GM12878 (cell line): Measurements from ENCODE around the gene ATF2. TPM values are rescaled to one million over a fixed set of nuclear protein-coding genes. Genes with fewer than 3 reads are reported as not detected.
A peak's percentile ranks its signal among the peaks of the same experiment; 100 is the strongest.

Experiments used
- ATAC-seq: fragments of 200-7000 bp; cut with Tn5 transposase; 3 replicates; pipeline ENCODE4 v1.9.1; 2020; ENCODE audit warnings: mild to moderate bottlenecking, moderate library complexity
- BruUV-seq: library from RNA; stranded (reverse); fragments of 400-500 nt; replicated peaks from 2 replicates; lab custom pipeline; 2021; lab: Mats Ljungman, UMichigan
- CTCF ChIA-PET: fragments of 300-600 bp; sonication (Branson Sonifier 250); formaldehyde crosslinking; extraction: SDS; loops from one replicate; lab custom pipeline; 2021; ENCODE audit warnings: inconsistent platforms; lab: Yijun Ruan, JAX
- POLR2A ChIA-PET: fragments of 350-600 bp; formaldehyde crosslinking; extraction: SDS; loops from one replicate; lab custom pipeline; 2021; ENCODE audit warnings: inconsistent platforms; lab: Charles Lee
- RAD21 ChIA-PET: fragments of 300-600 bp; sonication (Branson Sonifier 250); formaldehyde crosslinking; loops from one replicate; lab custom pipeline; 2023; ENCODE audit warnings: antibody characterized with exemption; ENCODE audit not compliant: unreplicated experiment; lab: Charles Lee
- SMC1A ChIA-PET: fragments of 300-600 bp; sonication (Branson Sonifier 250); formaldehyde crosslinking; loops from one replicate; lab custom pipeline; 2023; ENCODE audit not compliant: unreplicated experiment, uncharacterized antibody; lab: Charles Lee
- DNase-seq: peaks from one replicate; pipeline ENCODE4 v3.0.0-alpha.2; 2011; ENCODE audit warnings: low read depth, low spot score
- FAIRE-seq: peaks from 3 replicates; lab custom pipeline; 2011; peaks lifted over from hg19 to GRCh38; lab: Jason Lieb, UNC
- H2AFZ ChIP-seq: 2 replicates; pipeline ENCODE4 v1.6.0; 2011; ENCODE audit warnings: low read depth, low read length, control low read depth; ENCODE audit not compliant: control insufficient read depth
- H3K27ac ChIP-seq: 2 replicates; pipeline ENCODE4 v1.5.1; 2011; ENCODE audit warnings: control low read depth; ENCODE audit not compliant: control insufficient read depth, insufficient read depth
- H3K27me3 ChIP-seq, 2 experiments: replicated peaks in 1 of 2; 2 replicates each; pipeline versions ENCODE4 v1.6.0 to v1.6.1; 2011; ENCODE audit warnings: low read length in 1 of 2; ENCODE audit not compliant: control insufficient read depth in 2 of 2, insufficient read depth in 2 of 2
- H3K36me3 ChIP-seq, 2 experiments: 2 replicates each; pipeline ENCODE4 v1.5.1; 2011; ENCODE audit warnings: low read length in 1 of 2; ENCODE audit not compliant: control insufficient read depth in 2 of 2, insufficient read depth in 2 of 2
- H3K4me1 ChIP-seq: 2 replicates; pipeline ENCODE4 v1.6.1; 2011; ENCODE audit warnings: mild to moderate bottlenecking, low read length, moderate library complexity, mixed read lengths; ENCODE audit not compliant: control insufficient read depth, insufficient read depth
- H3K4me2 ChIP-seq: 2 replicates; pipeline ENCODE4 v1.6.0; 2011; ENCODE audit warnings: control low read depth; ENCODE audit not compliant: control insufficient read depth, insufficient read depth
- H3K4me3 ChIP-seq: fragments of 200-600 bp; sonication (generic); 2 replicates; pipeline ENCODE4 v1.5.1; 2016
- H3K79me2 ChIP-seq: 2 replicates; pipeline ENCODE4 v1.6.0; 2011; ENCODE audit warnings: low read length; ENCODE audit not compliant: control insufficient read depth, insufficient read depth
- H3K9ac ChIP-seq: 2 replicates; pipeline ENCODE4 v1.8.0; 2011; ENCODE audit warnings: low read length, control low read depth, mixed read lengths; ENCODE audit not compliant: control insufficient read depth, insufficient read depth
- H3K9me3 ChIP-seq: replicated peaks from 3 replicates; pipeline ENCODE4 v1.5.1; 2011; ENCODE audit warnings: mild to moderate bottlenecking, low read length; ENCODE audit not compliant: control insufficient read depth, insufficient read depth
- H4K20me1 ChIP-seq: 2 replicates; pipeline ENCODE4 v1.6.0; 2011; ENCODE audit not compliant: control insufficient read depth, insufficient read depth
- BHLHE40 ChIP-seq, 2 experiments: fragments of 450-650 bp in 1 of 2; IDR thresholded peaks; 2 replicates each; pipeline ENCODE4 v1.6.1; 2011 to 2017; ENCODE audit warnings: low read depth in 2 of 2, borderline replicate concordance in 1 of 2, improper control_type of control experiment in 1 of 2, low read length in 1 of 2, mild to moderate bottlenecking in 1 of 2
- EGR1 ChIP-seq, 2 experiments: IDR thresholded peaks; 1 replicate in 1 of 2; 2 replicates in 1 of 2; pipeline ENCODE4 v1.6.1; 2011 to 2012; ENCODE audit warnings: low read depth in 2 of 2, low read length in 2 of 2, borderline replicate concordance in 1 of 2, mild to moderate bottlenecking in 1 of 2, moderate library complexity in 1 of 2
- HCFC1 ChIP-seq: fragments of 150-350 bp; IDR thresholded peaks from 2 replicates; pipeline ENCODE4 v1.6.1; 2014; ENCODE audit warnings: low read length
- IRF4 ChIP-seq: IDR thresholded peaks from 2 replicates; pipeline ENCODE4 v1.6.1; 2011; ENCODE audit warnings: low read depth, low read length
- JUND ChIP-seq: IDR thresholded peaks from 2 replicates; pipeline ENCODE4 v1.6.1; 2012; ENCODE audit warnings: low read depth, mild to moderate bottlenecking, low read length, improper control_type of control experiment, moderate library complexity
- NFIC ChIP-seq: IDR thresholded peaks from 2 replicates; pipeline ENCODE4 v1.6.1; 2012; ENCODE audit warnings: low read depth, mild to moderate bottlenecking, inconsistent platforms, low read length, moderate library complexity
- NFXL1 ChIP-seq: fragments of 450-650 bp; IDR thresholded peaks from 2 replicates; pipeline ENCODE4 v1.6.1; 2017; ENCODE audit warnings: antibody characterized with exemption, mild to moderate bottlenecking, borderline replicate concordance
- NKRF ChIP-seq: fragments of 450-650 bp; conservative IDR thresholded peaks from 2 replicates; pipeline ENCODE4 v1.6.1; 2017; ENCODE audit warnings: mild to moderate bottlenecking, moderate library complexity
- PBX3 ChIP-seq: IDR thresholded peaks from 2 replicates; pipeline ENCODE4 v1.6.1; 2011; ENCODE audit warnings: mild to moderate bottlenecking, low read depth, low read length, moderate library complexity; ENCODE audit not compliant: insufficient replicate concordance
- POLR2A ChIP-seq: IDR thresholded peaks from 2 replicates; pipeline ENCODE4 v1.6.1; 2011; ENCODE audit warnings: low read depth, mild to moderate bottlenecking, low read length
- POLR2AphosphoS2 ChIP-seq: IDR thresholded peaks from 2 replicates; pipeline ENCODE4 v1.6.1; 2011; ENCODE audit warnings: low read depth, mild to moderate bottlenecking, low read length, improper control_type of control experiment, moderate library complexity
- RFX5 ChIP-seq: IDR thresholded peaks from 2 replicates; pipeline ENCODE4 v1.6.1; 2011; ENCODE audit warnings: low read depth, low read length, improper control_type of control experiment
- SPI1 ChIP-seq: IDR thresholded peaks from 2 replicates; pipeline ENCODE4 v1.6.1; 2011; ENCODE audit warnings: low read depth, mild to moderate bottlenecking, low read length, moderate library complexity, borderline replicate concordance; ENCODE audit not compliant: insufficient read depth
- ZBTB11 ChIP-seq: fragments of 450-650 bp; formaldehyde crosslinking; IDR thresholded peaks from 2 replicates; pipeline ENCODE4 v1.5.0; 2022; ENCODE audit warnings: mild to moderate bottlenecking, missing genetic modification characterization
- ZNF217 ChIP-seq: fragments of 450-650 bp; IDR thresholded peaks from 2 replicates; pipeline ENCODE4 v1.6.1; 2017; ENCODE audit warnings: antibody characterized with exemption, mild to moderate bottlenecking
- ZNF384 ChIP-seq: IDR thresholded peaks from 2 replicates; pipeline ENCODE4 v1.6.1; 2012; ENCODE audit warnings: low read depth, mild to moderate bottlenecking, low read length, improper control_type of control experiment, borderline replicate concordance
- WGBS: methylation state at CpG from one replicate; pipeline ENCODE4 v1.1.6; 2016; ENCODE audit warnings: low lambda C conversion rate; ENCODE audit not compliant: insufficient replicate concordance, insufficient coverage; ENCODE audit errors: missing lambda C conversion rate; 5-methylcytosine and 5-hydroxymethylcytosine counted together
- in situ Hi-C: fragments of 300-500 bp; cut with MboI; formaldehyde crosslinking; loops from 9 replicates; pipeline ENCODE4 v1.14.3; 2018; ENCODE audit warnings: mixed read lengths
- intact Hi-C: fragments of 100-400 bp; cut with micrococcal nuclease; formaldehyde crosslinking; loops from one replicate; pipeline ENCODE4 v1.14.2; 2022; ENCODE audit not compliant: unreplicated experiment
- polyA plus RNA-seq, 11 experiments: library from polyadenylated mRNA; depleted of rRNA in 4 of 11; unstranded in 6 of 11; stranded (reverse) in 5 of 11; fragments of >200 nt; fragmentation: Nextera tagmentation in 4 of 11; fragmentation: Illumina TruSeq in 1 of 11; extraction: Ambion mirVana in 4 of 11; extraction: Trizol in 1 of 11; gene quantifications; 1 replicate in 1 of 11; 2 replicates in 10 of 11; pipeline versions ENCODE4 v1.2.1 to v1.2.3, GENCODE V29; 2011 to 2016; ENCODE audit warnings: inconsistent platforms in 2 of 11, missing spikeins in 2 of 11, low read depth in 1 of 11
- total RNA-seq, 4 experiments: library from RNA; depleted of rRNA in 3 of 4; stranded (reverse); fragments of >200 nt in 3 of 4; fragmentation: Illumina TruSeq in 1 of 4; extraction: Trizol in 1 of 4; gene quantifications; 2 replicates each; pipeline versions ENCODE4 v1.2.1 to v1.2.3, GENCODE V29; 2013 to 2021

The ATF2 gene
- total and polyA plus RNA-seq, 10 of the 15 experiments (the other 5 are each of a cell fraction or from before 2014, with no cell fraction given), result 10.3 to 78.0 (median 36.0) TPM

GRCh38 chr2:175063741-175064140 is 104.3 kb downstream of the ATF2 start (continued):
- TF ChIP-seq POLR2AphosphoS2, result no peak
- no peak for TF ChIP-seq POLR2A
- no peak for TF ChIP-seq IRF4
- TF ChIP-seq, all 136 proteins: peak for 0

- Histone ChIP-seq H3K9ac (no peak overlapping the region), H4K20me1 (no peaks in the 10 kb centered on the region), H3K27me3 (no peaks in the 10 kb centered on the region), H3K4me3 (no peak overlapping the region), H3K36me3 (no peaks in the 10 kb centered on the region; a peak in 2 of 4 replicates), H3K27ac (no peak overlapping the region), H3K79me2 (no peaks in the 10 kb centered on the region), H2AFZ (no peak overlapping the region), H3K4me1 (no peaks in the 10 kb centered on the region), H3K4me2 (no peak overlapping the region), H3K9me3 (no peaks in the 10 kb centered on the region)
- in situ Hi-C loops, result no loop called here
- ChIA-PET SMC1A (no interaction called here), RAD21 (no interaction called here), POLR2A (no interaction called here), CTCF (interaction anchor here (1.0 to 1.6 kb wide), 2 partner anchors 14 to 1035 kb away, joined by 3 to 4 read pairs; no protein-coding TSS in a partner anchor)
- FAIRE-seq (no peak), DNase-seq (no peak), ATAC-seq (no peak)
- intact Hi-C loops, result no loop called here
- BruUV-seq, result TSS peak; percentile 7
- 94% methylated on average over 10 of the region's 10 CpGs for WGBS
- no peak for TF ChIP-seq BHLHE40 (IDR thresholded peaks at IDR 0.05; ENCODE audit: borderline replicate concordance in 1 of 2, low read depth in 2 of 2, low read length in 1 of 2)
- no peak for TF ChIP-seq PBX3
- no peak for TF ChIP-seq ZNF384
- no peak for TF ChIP-seq EGR1 (IDR thresholded peaks at IDR 0.05; ENCODE audit: borderline replicate concordance in 1 of 2, low read depth in 2 of 2, low read length in 2 of 2)
- TF ChIP-seq RFX5, result no peak
- no peak for TF ChIP-seq NKRF
- no peak for TF ChIP-seq NFIC
- no peak for TF ChIP-seq ZNF217
- TF ChIP-seq SPI1, result no peak
- TF ChIP-seq NFXL1, result no peak
- TF ChIP-seq JUND, result no peak
- TF ChIP-seq ZBTB11 (CRISPR knock-in tag), result no peak
- TF ChIP-seq HCFC1, result no peak
Measured at GRCh38 chr2:175062787-175063585, 105.0 kb downstream of the ATF2 start.
